RKO (cell line): ENCODE measurements around the gene MRLN.
"Not testable (repeated sequence)": the region's sequence is repeated elsewhere in the genome, so short reads cannot be mapped to it uniquely, and the experiment has no call there.

Experiments
- DNase-seq: peaks from one replicate; pipeline ENCODE4 v3.0.0-alpha.2; 2016; ENCODE audit warnings: low spot score

MRLN gene

DNA sequence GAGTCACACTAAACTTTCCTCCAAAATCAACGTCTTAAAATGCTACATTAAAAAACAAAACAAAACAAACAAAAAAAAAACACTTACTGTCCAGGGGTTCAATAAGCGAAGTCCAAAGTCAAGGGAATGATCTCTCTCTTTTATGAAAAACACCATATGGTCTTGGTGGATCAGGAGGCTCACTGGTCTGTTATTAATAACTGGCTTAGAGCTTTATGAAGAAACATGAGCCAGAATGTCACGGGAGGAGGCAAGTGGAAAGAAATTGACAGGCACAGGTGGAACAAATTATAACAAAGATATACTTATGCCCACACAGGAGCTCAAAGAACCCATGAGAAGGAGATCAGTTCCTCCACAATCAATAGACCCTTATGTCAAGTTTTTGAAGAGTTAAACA is at the start of gene MRLN:
TSS of gene MRLN (minus strand) at position 189 of the 400 bp plus-strand sequence.
- no peak for DNase-seq

DNA sequence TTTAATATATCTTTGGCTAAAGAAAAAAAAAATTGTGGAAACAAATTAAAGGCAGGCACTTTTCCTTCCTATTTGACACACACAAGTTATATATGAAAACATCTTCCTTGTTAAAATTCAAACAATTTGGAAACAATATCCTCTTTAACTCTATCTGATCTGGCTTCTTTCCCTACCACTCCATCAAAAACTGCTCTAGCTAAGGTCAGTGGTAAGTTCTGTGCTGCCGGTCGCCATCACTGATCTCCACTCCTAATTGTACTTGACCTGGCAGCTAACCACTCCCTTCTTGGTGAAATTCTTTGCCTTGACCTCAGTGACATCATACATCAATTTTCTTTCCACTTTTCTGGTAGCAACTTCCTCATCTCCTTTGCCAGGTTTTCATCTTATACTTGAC is 47.9 kb upstream of the MRLN start:
- no peak for DNase-seq

DNA sequence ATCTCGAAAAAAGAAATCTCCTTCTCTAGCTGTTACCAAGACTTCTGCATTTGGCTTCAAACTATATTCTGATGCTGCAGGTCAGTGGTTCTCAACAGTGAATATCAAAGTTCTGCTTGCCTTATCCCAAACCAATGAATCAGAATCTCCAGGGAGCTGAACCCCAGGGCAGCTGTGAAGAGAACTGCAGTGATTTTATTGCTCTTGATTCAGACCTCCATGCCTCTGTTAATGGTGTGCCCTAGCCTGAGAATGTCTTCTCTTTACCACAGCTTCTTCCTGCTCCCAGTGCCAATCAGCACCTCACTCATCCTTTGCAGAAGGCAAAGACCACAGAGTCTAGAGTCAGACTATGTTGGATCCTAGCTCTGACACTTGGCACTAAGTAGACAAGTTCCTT is 46.2 kb upstream of the MRLN start:
- DNase-seq: no peak

GRCh38 chr10:59793919-59794318 is 40.7 kb upstream of the MRLN start:
- no peak for DNase-seq

DNA sequence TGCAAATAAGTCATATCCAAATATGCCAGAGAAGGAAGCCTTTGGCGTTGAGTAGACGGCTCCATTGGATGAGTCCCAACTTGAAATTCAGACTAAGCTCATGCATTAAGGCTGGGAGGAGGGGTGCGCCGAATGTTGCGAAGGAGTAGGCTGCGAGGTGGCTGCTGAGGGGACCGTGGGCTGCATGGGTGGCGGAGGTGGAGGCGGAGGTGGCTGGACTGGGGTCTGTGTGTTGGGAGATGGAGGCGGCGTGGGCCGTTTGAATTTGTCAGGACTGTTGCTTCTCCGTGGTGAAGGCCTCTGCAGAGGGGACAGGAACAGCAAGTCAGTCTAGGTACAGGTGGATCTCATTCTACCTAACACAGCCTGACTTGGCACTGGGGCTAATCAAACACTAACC is 39.6 kb upstream of the MRLN start:
- DNase-seq: no peak

- no peak for DNase-seq
Observed at GRCh38 chr10:59791601-59792000, 38.3 kb upstream of the MRLN start.

DNA sequence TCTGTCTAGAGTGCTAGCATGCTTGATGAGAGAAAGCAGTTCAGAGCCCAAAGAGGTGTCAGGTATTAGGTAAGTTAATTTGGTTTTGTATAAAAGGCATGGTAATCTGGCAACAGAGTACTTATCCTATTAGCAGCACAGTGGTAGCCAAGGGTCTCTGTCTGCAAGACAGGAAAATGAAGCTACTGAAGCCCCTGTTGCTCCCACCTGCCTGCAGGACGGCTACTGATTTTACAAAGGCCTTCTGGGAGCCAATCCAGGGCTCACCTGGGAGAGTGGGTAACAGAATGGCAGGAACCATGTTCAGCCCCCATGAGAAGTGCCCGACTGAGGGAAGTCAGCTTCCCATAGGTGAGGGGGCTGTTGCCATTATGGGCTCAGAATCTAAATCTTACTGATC is 36.8 kb upstream of the MRLN start:
- DNase-seq: not testable (repeated sequence)

- not testable (repeated sequence) for DNase-seq
Observed at GRCh38 chr10:59788914-59789313, 35.7 kb upstream of the MRLN start.

DNA sequence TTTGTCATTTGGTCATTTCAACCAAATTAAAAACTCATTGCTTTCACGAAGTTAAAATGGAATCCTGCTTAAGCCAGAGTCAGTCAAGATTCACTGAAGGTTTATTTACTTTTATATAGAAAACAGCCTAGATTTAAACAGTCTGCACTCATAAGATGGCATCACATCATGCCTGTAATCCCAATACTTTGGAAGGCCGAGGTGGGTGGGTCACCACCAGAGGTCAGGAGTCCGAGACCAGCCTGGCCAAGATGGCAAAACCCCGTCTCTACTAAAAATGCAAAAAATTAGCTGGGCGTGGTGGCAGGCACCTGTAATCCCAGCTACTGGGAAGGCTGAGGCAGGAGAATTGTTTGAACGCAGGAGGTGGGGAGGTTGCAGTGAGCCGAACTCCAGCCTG is 33.8 kb upstream of the MRLN start:
- DNase-seq: not testable (repeated sequence)

- DNase-seq: not testable (repeated sequence)
Observed at GRCh38 chr10:59785476-59785875, 32.2 kb upstream of the MRLN start.

DNA sequence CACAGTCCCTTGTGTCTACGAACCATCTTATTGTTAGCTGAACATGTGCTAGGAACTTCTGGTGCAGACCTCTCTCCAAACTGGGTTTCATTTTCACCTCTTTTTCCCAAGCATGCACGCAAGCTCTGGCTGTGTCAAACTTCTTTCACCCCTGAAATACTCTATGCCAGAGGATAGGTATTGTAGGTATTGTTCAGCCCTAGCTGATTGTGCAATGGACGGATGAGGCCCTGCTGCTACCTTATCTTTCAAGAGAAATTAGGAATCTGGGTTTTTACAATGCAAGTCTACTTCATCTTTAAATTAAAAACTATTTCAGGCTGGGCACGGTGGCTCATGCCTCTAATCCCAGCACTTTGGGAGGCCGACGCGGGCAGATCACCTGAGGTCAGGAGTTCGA is 28.3 kb upstream of the MRLN start:
- no peak for DNase-seq

DNA sequence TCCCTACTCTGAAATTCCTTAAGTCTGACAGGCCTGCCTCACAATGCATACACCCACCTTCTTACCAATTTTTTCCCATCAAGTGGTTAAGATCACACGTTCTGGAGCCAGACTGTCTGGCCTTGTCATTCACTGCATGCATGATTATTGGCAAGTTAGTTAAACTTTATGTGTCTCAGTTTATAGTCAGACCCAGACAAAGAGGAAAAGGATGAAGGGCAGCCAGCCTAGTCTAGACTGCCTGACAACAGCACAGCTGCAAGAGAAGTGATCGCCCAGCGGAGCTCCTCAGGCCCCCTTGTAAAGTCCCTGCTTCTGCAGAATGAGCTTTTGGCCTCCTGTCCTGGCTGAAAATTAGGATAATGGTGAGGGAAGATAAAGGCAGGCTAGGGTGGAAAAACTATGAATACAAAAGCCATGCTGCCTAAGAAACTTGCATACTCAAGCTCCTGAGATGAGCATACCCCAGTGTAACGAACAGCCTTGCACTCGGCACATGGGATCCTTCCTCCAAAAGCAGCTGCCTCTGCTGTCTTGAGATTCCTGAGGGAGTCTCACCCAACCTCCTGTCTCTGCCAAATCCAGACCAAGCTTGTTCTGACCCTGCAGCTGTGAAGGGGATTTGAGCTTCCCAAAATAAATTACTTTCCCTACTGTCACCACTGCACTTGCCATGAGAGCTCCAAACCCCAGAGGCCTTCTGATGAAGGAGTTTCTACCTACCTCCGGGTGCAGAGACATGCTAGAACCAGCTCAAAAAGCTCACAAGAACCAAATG is 26.7 kb upstream of the MRLN start:
- DNase-seq: no peak

DNA sequence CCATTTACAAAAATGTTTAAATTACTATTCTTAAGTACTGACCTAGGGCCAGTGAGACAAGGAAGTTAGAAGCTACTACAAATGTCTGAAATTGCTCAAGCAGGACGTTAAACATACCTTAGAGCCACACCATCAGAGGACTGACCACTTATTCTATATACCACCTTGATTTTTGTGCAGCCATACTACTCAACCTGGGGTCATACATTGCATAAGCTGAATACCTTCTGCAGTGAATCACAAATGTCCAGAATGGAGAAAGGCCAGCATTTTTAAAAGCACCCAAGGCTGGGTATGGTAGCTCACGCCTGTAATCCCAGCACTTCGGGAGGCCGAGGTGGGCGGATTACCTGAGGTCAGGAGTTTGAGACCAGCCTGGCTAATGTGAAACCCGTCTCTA is 21.2 kb upstream of the MRLN start:
- DNase-seq: no peak

DNA sequence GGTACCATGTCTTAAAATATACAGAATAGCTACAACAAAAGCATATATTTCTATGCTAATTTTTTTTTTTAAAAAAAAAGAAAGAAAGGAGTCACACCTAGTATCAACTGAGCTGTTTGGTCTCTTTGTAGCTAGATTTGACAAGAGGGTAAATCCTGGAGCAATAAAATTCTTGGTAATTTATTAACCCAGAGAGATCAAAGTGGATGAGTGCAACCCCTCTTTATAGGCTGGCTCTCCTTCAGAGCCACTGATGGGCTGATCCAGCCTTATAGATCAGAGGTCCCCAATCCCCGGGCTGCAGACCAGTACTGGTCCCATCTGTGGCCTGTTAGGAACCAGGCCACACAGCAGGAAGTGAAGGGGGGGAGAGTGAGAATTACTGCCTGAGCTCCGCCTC is 19.8 kb upstream of the MRLN start:
- no peak for DNase-seq

GRCh38 chr10:59771162-59771807 is 18.0 kb upstream of the MRLN start:
- DNase-seq: no peak

DNA sequence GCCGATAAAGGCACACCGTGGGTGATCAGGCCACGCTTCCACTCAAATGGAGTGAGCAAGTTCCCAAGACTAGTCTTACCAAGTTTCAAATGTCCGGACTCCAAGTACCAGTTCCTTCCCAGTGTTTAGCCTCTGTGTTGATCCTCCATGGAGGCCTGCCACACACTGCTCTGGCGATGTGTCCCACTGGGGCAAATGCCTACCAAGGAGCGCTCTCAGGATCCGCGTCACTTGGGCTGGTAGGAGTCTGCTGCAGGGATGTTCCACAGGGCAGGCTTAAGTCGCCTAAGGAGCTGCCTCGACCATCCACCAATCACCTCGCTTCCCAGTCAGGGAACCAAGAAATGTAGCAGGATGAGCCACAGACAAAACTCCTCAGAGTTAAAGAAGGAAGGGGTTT is 17.4 kb upstream of the MRLN start:
- DNase-seq: no peak

DNA sequence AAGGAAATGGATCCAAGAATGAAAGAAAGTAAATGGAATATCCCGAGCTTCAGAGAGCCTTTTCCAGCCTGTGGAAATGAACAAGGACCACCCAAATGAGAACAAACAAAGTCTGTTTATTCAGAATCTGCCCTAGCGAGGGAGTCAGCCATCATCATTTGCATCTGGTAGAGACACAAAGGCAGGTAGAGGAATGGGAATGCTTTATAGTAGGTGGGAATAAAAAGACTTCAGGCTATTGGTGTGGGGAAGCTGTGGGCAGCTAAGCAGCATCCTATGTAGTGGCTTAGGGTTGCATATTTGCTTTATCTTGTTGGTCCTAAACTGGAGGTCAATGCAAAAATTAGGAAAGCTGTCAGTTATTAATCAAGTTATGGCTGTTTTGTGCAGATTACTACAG is 9.2 kb upstream of the MRLN start:
- DNase-seq: no peak

DNA sequence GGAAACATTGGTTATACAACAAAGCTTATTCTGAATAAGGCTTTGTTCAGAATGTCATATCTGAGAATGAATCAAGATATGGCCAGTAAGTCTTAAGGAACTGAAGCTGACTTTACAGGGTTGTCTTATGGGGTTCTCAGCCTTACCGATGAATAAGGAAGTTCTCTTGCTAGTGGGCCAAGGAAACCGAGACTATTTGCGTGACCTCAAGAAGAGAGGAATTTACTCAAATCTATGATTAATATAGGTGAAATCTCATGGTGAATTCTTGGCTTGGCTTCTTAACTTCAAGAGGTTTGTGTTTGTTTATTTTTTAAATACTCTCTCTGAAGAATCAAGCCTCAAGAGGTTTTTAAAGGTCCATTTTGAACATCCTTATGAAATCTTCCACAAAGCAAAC is 4.7 kb upstream of the MRLN start:
- no peak for DNase-seq

- no peak for DNase-seq
Observed at GRCh38 chr10:59754951-59755350, 1.7 kb upstream of the MRLN start.

- no peak for DNase-seq
Observed at GRCh38 chr10:59752278-59752940, 846 bp downstream of the MRLN start.

DNA sequence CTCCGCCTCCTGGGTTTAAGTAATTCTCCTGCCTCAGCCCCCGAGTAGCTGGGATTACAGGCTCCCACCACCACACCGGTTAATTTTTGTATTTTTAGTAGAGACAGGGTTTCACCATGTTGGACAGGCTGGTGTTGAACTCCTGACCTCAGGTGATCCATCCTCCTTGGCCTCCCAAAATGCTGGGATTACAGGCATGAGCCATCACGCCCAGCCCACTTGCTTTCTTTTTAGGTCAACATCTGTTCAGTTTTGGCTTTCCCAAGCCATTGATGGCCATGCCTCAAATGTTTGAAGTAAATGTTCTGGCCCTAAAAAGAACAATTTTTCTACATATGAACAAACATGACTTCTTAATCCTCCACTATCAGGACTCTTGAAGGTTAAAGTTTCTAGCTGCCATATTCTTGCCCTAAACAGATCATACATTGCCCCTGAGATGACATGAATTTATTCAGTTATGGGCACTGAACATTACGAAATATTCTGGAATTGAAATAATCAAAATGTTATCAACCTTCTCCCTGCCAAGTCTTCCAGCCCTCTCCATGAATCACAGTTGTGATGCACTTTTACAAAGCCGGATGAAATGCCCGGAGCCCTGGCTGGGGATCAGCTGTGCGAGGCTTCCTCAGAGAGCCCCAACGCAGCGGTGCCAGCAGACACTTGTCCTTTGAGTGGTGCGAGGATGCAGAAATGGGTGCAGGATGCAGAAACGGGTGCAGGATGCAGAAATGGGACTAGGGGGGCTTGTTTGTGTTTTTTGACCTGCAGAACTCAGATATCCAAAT is 2.9 kb downstream of the MRLN start:
- DNase-seq: no peak

- DNase-seq: no peak
Observed at GRCh38 chr10:59748834-59749233, 4.4 kb downstream of the MRLN start.
